Effector memory CD4-positive, alpha-beta T cell (primary cell): ENCODE data around the gene RPL35A.
"Not testable (repeated sequence)": the region's sequence is repeated elsewhere in the genome, so short reads cannot be mapped to it uniquely, and the experiment has no call there.

Experiments
- DNase-seq, 3 donors: peaks; one replicate each; pipeline ENCODE4 v3.0.0-alpha.2; 2020
- H3K27ac ChIP-seq: 2 replicates; pipeline ENCODE4 v1.7.0; 2013; ENCODE audit warnings: mild to moderate bottlenecking, low read length, moderate library complexity; ENCODE audit not compliant: insufficient read depth, poor library complexity, severe bottlenecking
- H3K27me3 ChIP-seq: replicated peaks from 2 replicates; pipeline ENCODE4 v1.7.0; 2013; ENCODE audit warnings: mild to moderate bottlenecking, low read length; ENCODE audit not compliant: insufficient read depth, control insufficient read depth, poor library complexity, severe bottlenecking
- H3K36me3 ChIP-seq: 2 replicates; pipeline ENCODE4 v1.7.0; 2013; ENCODE audit warnings: mild to moderate bottlenecking, low read length, moderate library complexity; ENCODE audit not compliant: control insufficient read depth, insufficient read depth
- H3K4me1 ChIP-seq: 2 replicates; pipeline ENCODE4 v1.7.0; 2013; ENCODE audit warnings: low read length, mild to moderate bottlenecking; ENCODE audit not compliant: control insufficient read depth, insufficient read depth, poor library complexity, severe bottlenecking
- H3K4me3 ChIP-seq: 2 replicates; pipeline ENCODE4 v1.7.0; 2013; ENCODE audit warnings: low read length, low read depth, mild to moderate bottlenecking; ENCODE audit not compliant: insufficient read depth, poor library complexity, severe bottlenecking
- H3K9me3 ChIP-seq: 2 replicates; pipeline ENCODE4 v1.7.0; 2013; ENCODE audit warnings: mild to moderate bottlenecking, low read length, moderate library complexity; ENCODE audit not compliant: control insufficient read depth

Gene RPL35A

DNA sequence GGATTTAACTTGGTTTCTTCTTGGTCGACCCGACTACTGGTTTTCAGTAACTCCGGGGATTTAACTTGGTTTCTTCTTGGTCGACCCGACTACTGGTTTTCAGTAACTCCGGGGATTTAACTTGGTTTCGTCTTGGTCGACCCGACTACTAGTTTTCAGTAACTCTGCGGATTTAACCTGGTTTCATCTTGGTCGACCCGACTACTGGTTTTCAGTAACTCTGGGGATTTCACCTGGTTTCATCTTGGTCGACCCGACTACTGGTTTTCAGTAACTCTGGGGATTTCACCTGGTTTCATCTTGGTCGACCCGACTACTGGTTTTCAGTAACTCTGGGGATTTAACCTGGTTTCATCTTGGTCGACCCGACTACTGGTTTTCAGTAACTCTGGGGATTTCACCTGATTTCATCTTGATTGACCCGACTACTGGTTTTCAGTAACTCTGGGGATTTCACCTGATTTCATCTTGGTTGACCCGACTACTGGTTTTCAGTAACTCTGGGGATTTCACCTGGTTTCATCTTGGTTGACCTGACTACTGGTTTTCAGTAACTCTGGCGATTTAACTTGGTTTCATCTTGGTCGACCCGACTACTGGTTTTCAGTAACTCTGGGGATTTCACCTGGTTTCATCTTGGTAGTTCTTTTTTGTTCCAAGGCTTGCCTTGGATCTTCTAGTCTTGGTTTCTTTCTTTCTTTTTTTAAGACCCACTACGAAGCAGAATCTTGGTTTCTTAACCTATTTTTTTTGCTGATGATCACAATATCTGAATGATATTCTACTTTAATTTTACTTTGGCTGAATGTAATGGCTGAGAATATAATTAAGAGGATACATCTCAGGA is 28.3 kb upstream of the RPL35A start:
- H3K27ac ChIP-seq, H3K4me1 ChIP-seq, H3K27me3 ChIP-seq, H3K36me3 ChIP-seq, DNase-seq, H3K9me3 ChIP-seq, H3K4me3 ChIP-seq: not testable (repeated sequence)

DNA sequence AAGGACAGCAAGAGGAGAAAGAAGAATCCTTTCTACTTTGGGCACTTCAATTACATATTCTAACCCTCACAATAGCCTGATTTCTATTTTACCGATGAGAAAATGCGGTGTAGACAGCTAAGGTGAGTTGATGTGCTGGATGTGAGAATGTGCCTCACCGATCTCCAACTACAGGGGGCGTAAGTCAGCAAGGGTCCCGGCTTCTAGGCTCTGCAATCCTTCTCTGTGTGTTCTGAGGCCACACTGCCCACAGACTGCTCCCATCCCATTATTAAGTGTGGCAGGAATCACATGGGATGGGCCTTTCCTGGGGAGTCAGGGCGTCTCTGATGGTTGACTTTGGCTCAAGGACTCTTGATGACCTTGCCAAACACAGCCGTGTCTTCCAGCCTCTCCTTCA is 23.6 kb upstream of the RPL35A start:
- H3K4me1 ChIP-seq: no peaks in the 10 kb centered on the region
- DNase-seq: no peak
- H3K9me3 ChIP-seq: no peaks in the 10 kb centered on the region
- no peaks in the 10 kb centered on the region for H3K27me3 ChIP-seq
- H3K4me3 ChIP-seq: no peak overlapping the region
- no peaks in the 10 kb centered on the region for H3K36me3 ChIP-seq
- H3K27ac ChIP-seq: no peak overlapping the region

DNA sequence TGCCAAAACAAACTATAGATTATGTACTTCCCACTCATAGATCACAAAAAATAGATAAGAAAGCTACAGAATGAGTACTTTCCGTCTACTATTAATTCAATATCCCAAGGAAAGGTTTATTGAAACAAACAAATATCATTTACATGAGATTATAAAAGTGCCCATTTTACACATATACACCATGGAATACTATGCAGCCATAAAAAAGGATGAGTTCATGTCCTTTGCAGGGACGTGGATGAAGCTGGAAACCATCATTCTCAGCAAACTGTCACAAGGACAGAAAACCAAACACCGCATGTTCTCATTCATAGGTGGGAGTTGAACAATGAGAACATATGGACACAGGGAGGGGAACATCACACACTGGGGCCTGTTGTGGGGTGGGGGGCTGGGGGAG is 22.4 kb upstream of the RPL35A start:
- not testable (repeated sequence) for H3K27me3 ChIP-seq

DNA sequence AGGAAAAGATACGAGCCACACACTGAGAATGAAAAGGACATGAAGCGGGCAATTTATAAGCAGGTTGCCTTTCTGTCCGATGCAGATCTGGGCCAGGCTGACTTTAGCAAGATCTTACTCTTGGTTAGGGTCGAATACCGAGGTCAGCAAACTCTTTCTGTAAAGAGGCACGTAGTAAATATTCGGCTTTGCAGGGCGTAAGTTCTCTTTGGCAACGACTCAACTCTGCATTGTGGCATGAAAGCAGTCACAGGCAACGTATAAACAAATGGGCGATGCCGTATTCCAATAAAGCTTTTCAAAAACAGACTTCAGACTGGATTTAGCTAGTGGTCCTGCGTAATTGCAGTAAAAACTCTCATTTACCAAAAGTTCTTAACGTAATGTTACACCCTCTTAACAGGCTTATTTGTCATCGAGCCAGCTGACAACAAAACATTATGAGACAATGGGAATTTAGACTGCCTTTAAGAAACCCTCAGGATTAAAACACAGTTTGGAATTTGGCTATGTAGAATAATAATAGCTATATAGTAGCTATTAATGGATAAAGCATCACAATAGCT is 13.1 kb upstream of the RPL35A start:
- Histone ChIP-seq H3K4me3 (no peak overlapping the region), H3K27ac (no peak overlapping the region), H3K9me3 (no peaks in the 10 kb centered on the region), H3K4me1 (no peaks in the 10 kb centered on the region), H3K36me3 (no peaks in the 10 kb centered on the region), H3K27me3 (no peaks in the 10 kb centered on the region)
- DNase-seq: no peak

More for the DNA sequence above, 22.4 kb upstream of the RPL35A start:
- H3K9me3 ChIP-seq, H3K36me3 ChIP-seq, DNase-seq, H3K4me3 ChIP-seq, H3K4me1 ChIP-seq, H3K27ac ChIP-seq: not testable (repeated sequence)

DNA sequence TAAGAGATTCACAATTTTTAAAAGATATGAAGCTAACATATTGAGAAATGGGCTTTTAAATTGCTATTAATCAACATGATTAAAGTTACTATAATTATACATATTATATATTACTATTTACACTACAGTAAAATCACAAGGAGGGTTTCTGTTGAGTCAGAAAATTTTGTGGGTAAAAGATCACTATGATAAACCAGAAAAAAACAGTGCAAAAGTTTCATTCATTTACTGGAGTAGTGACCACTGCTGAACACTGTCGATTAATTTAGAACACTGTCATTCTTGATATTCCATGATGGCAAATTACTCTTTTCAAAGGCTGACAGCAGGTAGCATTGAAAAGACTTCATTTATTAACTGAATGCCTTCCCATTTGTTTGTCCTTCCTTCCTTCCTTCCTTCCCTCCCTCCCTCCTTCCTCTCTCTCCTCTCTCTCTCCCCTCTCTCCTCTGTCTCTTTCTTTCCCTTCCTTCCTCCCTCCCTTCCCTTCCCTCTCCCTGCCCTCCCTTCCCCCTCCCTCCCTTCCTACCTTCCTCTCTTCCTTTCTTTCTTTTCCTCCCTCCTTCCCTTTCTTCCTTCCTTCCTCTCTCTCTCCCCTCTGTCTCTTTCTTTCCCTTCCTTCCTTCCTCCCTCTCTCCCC is 9.1 kb upstream of the RPL35A start:
- Histone ChIP-seq H3K4me3 (no peak overlapping the region), H3K4me1 (no peaks in the 10 kb centered on the region), H3K9me3 (no peaks in the 10 kb centered on the region), H3K36me3 (no peaks in the 10 kb centered on the region), H3K27ac (no peak overlapping the region), H3K27me3 (no peaks in the 10 kb centered on the region)
- no peak for DNase-seq

DNA sequence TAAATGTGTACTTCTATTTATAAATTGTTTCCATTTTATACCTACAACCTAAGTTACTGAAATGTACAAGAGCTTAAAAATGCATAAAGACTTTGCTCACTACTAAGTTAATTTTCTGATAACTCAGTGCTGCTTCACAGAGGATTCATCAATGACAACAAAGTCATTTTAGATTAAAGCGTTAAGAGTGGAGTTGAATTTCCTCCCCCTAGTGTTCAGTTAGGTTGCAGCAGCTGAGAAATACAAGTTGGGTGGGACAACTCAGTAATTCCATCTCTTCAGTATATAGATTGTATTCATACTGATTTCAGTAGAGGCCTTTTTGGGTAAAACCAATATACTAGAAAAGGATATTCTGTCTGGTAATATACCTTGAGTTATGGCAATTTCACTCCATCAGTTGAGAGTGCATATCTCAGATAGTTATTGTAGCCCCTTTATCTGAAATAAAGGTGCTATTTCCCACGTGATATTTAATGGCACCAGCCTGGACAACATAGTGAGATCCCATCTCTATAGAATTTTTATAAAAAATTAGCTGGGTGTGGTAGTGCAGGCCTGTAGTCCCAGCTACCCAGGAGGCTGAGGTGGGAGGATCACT is 6.9 kb upstream of the RPL35A start:
- DNase-seq: no peak
- no peak overlapping the region for H3K27ac ChIP-seq
- H3K27me3 ChIP-seq: no peaks in the 10 kb centered on the region
- no peaks in the 10 kb centered on the region for H3K4me1 ChIP-seq
- no peaks in the 10 kb centered on the region for H3K9me3 ChIP-seq
- H3K36me3 ChIP-seq: no peaks in the 10 kb centered on the region
- H3K4me3 ChIP-seq: no peak overlapping the region

DNA sequence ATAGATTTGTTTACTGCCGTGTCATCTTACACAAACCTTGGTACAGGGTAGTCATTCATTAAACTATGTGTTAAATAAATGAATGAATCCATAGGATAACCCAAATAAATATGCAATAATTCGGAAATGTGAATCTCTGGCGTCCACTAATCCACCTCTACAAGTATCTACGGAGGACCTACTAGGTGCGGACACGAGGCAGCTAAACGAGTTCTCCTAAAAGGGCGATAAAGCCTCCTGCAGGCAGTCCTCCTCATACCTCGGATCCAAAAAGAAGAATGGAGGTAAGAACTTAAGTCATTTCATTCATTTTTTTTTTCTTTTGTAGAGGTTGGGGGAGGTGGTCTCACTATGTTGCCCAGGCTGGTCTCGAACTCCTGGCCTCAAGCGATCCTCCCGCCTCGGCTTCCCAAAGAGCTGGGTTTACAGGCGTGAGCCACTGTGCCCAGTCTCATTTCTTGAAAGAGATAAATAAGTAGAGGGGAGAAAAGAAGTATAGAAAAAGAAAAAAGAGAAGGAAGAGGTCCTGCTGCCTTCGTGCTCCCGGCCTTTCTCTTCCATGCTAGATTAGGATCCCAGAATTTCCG is 706 bp upstream of the RPL35A start:
- Histone ChIP-seq H3K27ac (peak overlapping the region; percentile 93), H3K4me3 (peak overlapping the region; percentile 70), H3K4me1 (peaks cover 12% of the 10 kb centered on the region), H3K27me3 (no peaks in the 10 kb centered on the region), H3K9me3 (no peaks in the 10 kb centered on the region), H3K36me3 (peaks cover 21% of the 10 kb centered on the region)
- no peak for DNase-seq

DNA sequence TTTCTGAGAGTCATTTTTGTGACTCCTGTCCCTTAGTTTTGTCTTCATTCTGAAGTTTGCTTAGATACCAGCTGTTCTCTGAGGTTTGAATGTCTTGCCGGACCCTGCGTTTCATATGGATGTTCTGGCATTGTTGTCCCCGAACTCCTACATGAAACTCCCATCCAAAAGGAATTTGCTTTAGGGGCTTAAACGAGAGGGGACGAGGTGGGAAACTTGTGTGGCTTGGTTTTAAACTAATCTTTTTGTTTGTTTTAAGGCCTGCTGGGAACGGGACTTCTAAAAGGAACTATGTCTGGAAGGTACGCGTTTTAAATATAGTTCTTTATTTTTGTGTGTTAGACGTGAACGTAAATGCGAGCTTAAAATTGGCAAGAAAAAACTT is 679 bp downstream of the RPL35A start:
- H3K4me3 ChIP-seq: peak overlapping the region; percentile 70
- no peak for DNase-seq
- peaks cover 12% of the 10 kb centered on the region for H3K4me1 ChIP-seq
- H3K27ac ChIP-seq: peak overlapping the region; percentile 93
- no peaks in the 10 kb centered on the region for H3K9me3 ChIP-seq
- H3K36me3 ChIP-seq: peaks cover 35% of the 10 kb centered on the region
- no peaks in the 10 kb centered on the region for H3K27me3 ChIP-seq

DNA sequence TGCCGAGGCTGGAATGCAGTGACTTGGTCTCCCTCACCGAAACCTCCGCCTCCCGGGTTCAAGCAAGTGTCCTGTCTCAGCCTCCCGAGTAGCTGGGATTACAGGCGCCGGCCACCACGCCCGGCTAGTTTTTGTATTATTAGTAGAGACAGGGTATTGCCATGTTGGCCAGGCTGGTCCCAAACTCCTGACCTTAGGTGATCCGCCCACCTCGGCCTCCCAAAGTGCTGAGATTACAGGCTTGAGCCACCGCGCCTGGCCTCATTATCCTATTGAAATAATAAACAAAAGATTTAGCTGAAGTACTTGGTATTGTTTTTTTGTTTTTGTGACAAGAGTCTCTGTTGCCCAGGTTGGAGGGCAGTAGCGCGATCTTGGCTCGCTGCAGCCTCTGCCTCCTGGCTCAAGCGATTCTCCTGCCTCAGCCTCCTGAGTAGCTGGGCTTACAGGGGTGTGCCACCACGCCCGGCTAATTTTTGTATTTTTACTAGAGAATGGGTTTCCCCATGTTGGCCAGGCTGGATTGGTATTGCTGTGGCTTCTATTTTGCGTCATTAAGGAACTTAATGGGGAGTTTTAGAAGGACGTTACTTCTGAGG is 1.5 kb downstream of the RPL35A start:
- Histone ChIP-seq H3K27ac (peak overlapping the region; percentile 93), H3K27me3 (no peaks in the 10 kb centered on the region), H3K36me3 (peaks cover 43% of the 10 kb centered on the region), H3K4me1 (peaks cover 12% of the 10 kb centered on the region), H3K4me3 (no peak overlapping the region), H3K9me3 (no peaks in the 10 kb centered on the region)
- no peak for DNase-seq
